IMR-90 (cell line): Measurements from ENCODE around the gene B4GALT1. TPM values are rescaled to one million over a fixed set of nuclear protein-coding genes. Genes with fewer than 3 reads are reported as not detected.

Experiments
- ATAC-seq: fragments of 200-7000 bp; cut with Tn5 transposase; 2 replicates; pipeline ENCODE4 v1.9.1; 2020; ENCODE audit warnings: low read depth, mild to moderate bottlenecking, moderate library complexity
- BruUV-seq: library from RNA; stranded (reverse); fragments of 400-500 nt; replicated peaks from 2 replicates; lab custom pipeline; 2021; lab: Mats Ljungman, UMichigan
- CTCF ChIA-PET: fragments of 300-600 bp; formaldehyde crosslinking; extraction: SDS; loops from one replicate; lab custom pipeline; 2021; ENCODE audit warnings: antibody characterized with exemption; lab: Yijun Ruan, JAX
- POLR2A ChIA-PET: fragments of 300-600 bp; sonication (Branson Sonifier 250); formaldehyde crosslinking; loops from one replicate; lab custom pipeline; 2022; ENCODE audit warnings: antibody characterized with exemption; ENCODE audit not compliant: unreplicated experiment; lab: Charles Lee
- DNase-seq: peaks from one replicate; pipeline ENCODE4 v3.0.0; 2013
- H2AFZ ChIP-seq: replicated peaks from 2 replicates; pipeline ENCODE3; 2013; ENCODE audit warnings: low read length, mild to moderate bottlenecking; ENCODE audit not compliant: poor library complexity
- H2AK5ac ChIP-seq: 2 replicates; pipeline ENCODE4 v1.6.1; 2013; ENCODE audit warnings: low read depth, low read length, inconsistent platforms
- H2AK9ac ChIP-seq: replicated peaks from 2 replicates; pipeline ENCODE3; 2013; ENCODE audit warnings: mild to moderate bottlenecking, low read depth, low read length, moderate library complexity; ENCODE audit not compliant: poor library complexity
- H2BK120ac ChIP-seq: 2 replicates; pipeline ENCODE4 v1.6.1; 2013; ENCODE audit warnings: low read depth, low read length, inconsistent platforms
- H2BK15ac ChIP-seq: 3 replicates; pipeline ENCODE4 v1.6.1; 2013; ENCODE audit warnings: low read depth, low read length, inconsistent platforms
- H2BK20ac ChIP-seq: 2 replicates; pipeline ENCODE4 v1.6.1; 2013; ENCODE audit warnings: low read depth, mild to moderate bottlenecking, inconsistent platforms, low read length, moderate library complexity
- H2BK5ac ChIP-seq: 2 replicates; pipeline ENCODE4 v1.6.1; 2013; ENCODE audit warnings: mild to moderate bottlenecking, low read depth, low read length, inconsistent platforms; ENCODE audit not compliant: poor library complexity, severe bottlenecking
- H3K14ac ChIP-seq: replicated peaks from 2 replicates; pipeline ENCODE4 v1.6.1; 2013; ENCODE audit warnings: low read depth, low read length, inconsistent platforms
- H3K18ac ChIP-seq: 2 replicates; pipeline ENCODE4 v1.6.1; 2013; ENCODE audit warnings: low read depth, low read length, control low read depth
- H3K23ac ChIP-seq: 2 replicates; pipeline ENCODE4 v1.6.1; 2013; ENCODE audit warnings: low read depth, low read length, inconsistent platforms
- H3K27ac ChIP-seq: 2 replicates; pipeline ENCODE4 v1.5.1; 2013; ENCODE audit warnings: mild to moderate bottlenecking, control low read depth, low read length; ENCODE audit not compliant: insufficient read depth
- H3K27me3 ChIP-seq: 2 replicates; pipeline ENCODE4 v1.6.1; 2013; ENCODE audit warnings: low read length; ENCODE audit not compliant: control insufficient read depth, insufficient read depth
- H3K36me3 ChIP-seq: 2 replicates; pipeline ENCODE4 v1.6.1; 2013; ENCODE audit warnings: low read length, mixed read lengths; ENCODE audit not compliant: control insufficient read depth, insufficient read depth
- H3K4ac ChIP-seq: 2 replicates; pipeline ENCODE4 v1.6.1; 2013; ENCODE audit warnings: low read depth, low read length, inconsistent platforms
- H3K4me1 ChIP-seq: 2 replicates; pipeline ENCODE4 v1.6.1; 2013; ENCODE audit warnings: low read length, mixed read lengths; ENCODE audit not compliant: control insufficient read depth, insufficient read depth
- H3K4me2 ChIP-seq: 2 replicates; pipeline ENCODE4 v1.6.1; 2013; ENCODE audit warnings: low read depth, mild to moderate bottlenecking, control low read depth, low read length, moderate library complexity
- H3K4me3 ChIP-seq: 2 replicates; pipeline ENCODE4 v1.5.1; 2013; ENCODE audit warnings: low read depth, mild to moderate bottlenecking, control low read depth, low read length, moderate library complexity; ENCODE audit not compliant: insufficient read depth
- H3K56ac ChIP-seq: 2 replicates; pipeline ENCODE4 v1.6.1; 2013; ENCODE audit warnings: low read length, inconsistent platforms; ENCODE audit not compliant: insufficient read depth; ENCODE audit errors: extremely low read depth
- H3K79me1 ChIP-seq, 2 experiments: 2 replicates each; pipeline ENCODE4 v1.6.1; 2013; ENCODE audit warnings: low read length in 2 of 2, inconsistent platforms in 1 of 2, low read depth in 1 of 2
- H3K9ac ChIP-seq: 2 replicates; pipeline ENCODE4 v1.6.1; 2013; ENCODE audit warnings: low read depth, low read length, control low read depth
- H3K9me1 ChIP-seq: 2 replicates; pipeline ENCODE4 v1.6.1; 2013; ENCODE audit warnings: low read length, inconsistent platforms; ENCODE audit not compliant: insufficient read depth
- H3K9me3 ChIP-seq: 2 replicates; pipeline ENCODE4 v1.6.1; 2013; ENCODE audit warnings: low read length; ENCODE audit not compliant: control insufficient read depth, insufficient read depth
- H4K20me1 ChIP-seq: 2 replicates; pipeline ENCODE4 v1.6.1; 2013; ENCODE audit warnings: low read length, inconsistent platforms; ENCODE audit not compliant: insufficient read depth
- H4K5ac ChIP-seq: 2 replicates; pipeline ENCODE4 v1.6.1; 2013; ENCODE audit warnings: mild to moderate bottlenecking, low read depth, low read length, control low read depth
- H4K8ac ChIP-seq, 2 experiments: 2 replicates each; pipeline ENCODE4 v1.6.1; 2013; ENCODE audit warnings: low read depth in 2 of 2, low read length in 2 of 2, control low read depth in 1 of 2, inconsistent platforms in 1 of 2
- H4K91ac ChIP-seq: 2 replicates; pipeline ENCODE4 v1.6.1; 2013; ENCODE audit warnings: low read depth, low read length, inconsistent platforms; ENCODE audit not compliant: insufficient read depth
- BHLHE40 ChIP-seq: fragments of 150-350 bp; IDR thresholded peaks from 2 replicates; pipeline ENCODE4 v1.6.1; 2016; ENCODE audit warnings: mild to moderate bottlenecking, low read depth, low read length
- CEBPB ChIP-seq: IDR thresholded peaks from 2 replicates; pipeline ENCODE4 v1.6.1; 2012; ENCODE audit warnings: low read depth, low read length, improper control_type of control experiment
- ELK1 ChIP-seq: fragments of 150-350 bp; IDR thresholded peaks from 2 replicates; pipeline ENCODE4 v1.6.1; 2016; ENCODE audit warnings: low read depth, mild to moderate bottlenecking, low read length, moderate library complexity, borderline replicate concordance
- FOS ChIP-seq: fragments of 150-350 bp; IDR thresholded peaks from 2 replicates; pipeline ENCODE4 v1.6.1; 2016; ENCODE audit warnings: low read depth, low read length
- MAFK ChIP-seq: IDR thresholded peaks from 2 replicates; pipeline ENCODE4 v1.6.1; 2012; ENCODE audit warnings: low read depth, low read length, improper control_type of control experiment
- MAZ ChIP-seq: IDR thresholded peaks from 2 replicates; pipeline ENCODE4 v1.6.1; 2012; ENCODE audit warnings: low read depth, mild to moderate bottlenecking, low read length, improper control_type of control experiment, moderate library complexity, borderline replicate concordance
- MXI1 ChIP-seq: IDR thresholded peaks from 2 replicates; pipeline ENCODE4 v1.6.1; 2012; ENCODE audit warnings: low read depth, mild to moderate bottlenecking, low read length, moderate library complexity, borderline replicate concordance
- NFE2L2 ChIP-seq: fragments of 150-350 bp; IDR thresholded peaks from 2 replicates; pipeline ENCODE4 v1.6.1; 2016; ENCODE audit warnings: low read depth, mild to moderate bottlenecking, low read length
- RAD21 ChIP-seq: IDR thresholded peaks from 2 replicates; pipeline ENCODE4 v1.6.1; 2012; ENCODE audit warnings: low read length, improper control_type of control experiment
- RFX5 ChIP-seq: IDR thresholded peaks from 2 replicates; pipeline ENCODE4 v1.8.0; 2012; ENCODE audit warnings: low read depth, mild to moderate bottlenecking, low read length, moderate library complexity
- WGBS, 2 experiments: methylation state at CpG; one replicate each; pipeline versions ENCODE4 v1.1.5 to v1.1.7; 2013; ENCODE audit warnings: missing lambda C conversion rate in 2 of 2; ENCODE audit not compliant: insufficient read length in 1 of 2; ENCODE audit errors: extremely low coverage in 2 of 2; 5-methylcytosine and 5-hydroxymethylcytosine counted together
- dilution Hi-C: fragments of 300-500 bp; cut with HindIII; formaldehyde crosslinking; loops from one replicate; pipeline ENCODE4 v1.14.3; 2018; ENCODE audit warnings: low sequenced_read_pairs; ENCODE audit not compliant: unreplicated experiment
- in situ Hi-C: fragments of 300-500 bp; cut with MboI; formaldehyde crosslinking; loops from 3 replicates; pipeline ENCODE4 v1.14.3; 2019; ENCODE audit warnings: low sequenced_read_pairs, inconsistent platforms, mixed read lengths
- intact Hi-C: fragments of 100-400 bp; cut with micrococcal nuclease; formaldehyde crosslinking; loops from 2 replicates; pipeline ENCODE4 v1.10.0; 2022
- polyA plus RNA-seq, 3 experiments: library from polyadenylated mRNA; depleted of rRNA; stranded (reverse); fragments of >200 nt; gene quantifications; 2 replicates each; pipeline ENCODE4 v1.2.3, GENCODE V29; 2012; ENCODE audit warnings: low replicate concordance in 1 of 3
- total RNA-seq: library from RNA; depleted of rRNA; stranded (reverse); fragments of >200 nt; gene quantifications from 2 replicates; pipeline ENCODE4 v1.2.3, GENCODE V29; 2012

The B4GALT1 gene
- total and polyA plus RNA-seq, 2 of the 4 experiments (the other 2 are of a cell fraction) = 8.8 to 37.8 TPM

- peak overlapping the region; percentile 72 for H2AFZ ChIP-seq
Measured at GRCh38 chr9:33106372-33106771, 60.8 kb downstream of the B4GALT1 start.

More at GRCh38 chr9:33106372-33106771, 60.8 kb downstream of the B4GALT1 start:
- Histone ChIP-seq H3K4ac (peak overlapping the region; percentile 62), H2BK5ac (peak overlapping the region; percentile 73), H3K56ac (no peak overlapping the region), H3K9ac (no peak overlapping the region), H3K14ac (peak overlapping the region; percentile 69), H3K9me3 (no peaks in the 10 kb centered on the region), H4K91ac (peak overlapping the region; percentile 80; the same call in 1 of the 2 replicates), H4K5ac (peak overlapping the region; percentile 87), H4K20me1 (no peaks in the 10 kb centered on the region), H3K18ac (peak overlapping the region; percentile 82), H2AK9ac (peak overlapping the region; percentile 6), H3K36me3 (peaks cover 2% of the 10 kb centered on the region; the same call in 1 of the 2 replicates), H2AK5ac (peak overlapping the region; percentile 73), H2BK120ac (peak overlapping the region; percentile 28), H3K79me1 (peaks cover 0 to 16% of the 10 kb centered on the region in 2 experiments; a peak in 1 of 4 replicates), H3K4me3 (no peak overlapping the region), H2BK15ac (peak overlapping the region; percentile 83; the same call in 2 of the 3 replicates), H3K23ac (peak overlapping the region; percentile 18; the same call in 1 of the 2 replicates), H3K9me1 (peaks cover 29% of the 10 kb centered on the region), H4K8ac (peak overlapping the region; percentile 83 to 88; a peak in 3 of 4 replicates), H3K27me3 (no peaks in the 10 kb centered on the region), H2BK20ac (peak overlapping the region; percentile 68; the same call in 1 of the 2 replicates), H3K4me1 (peaks cover 23% of the 10 kb centered on the region), H3K27ac (no peak overlapping the region), H3K4me2 (no peak overlapping the region)
- in situ Hi-C loops (no loop called here), dilution Hi-C loops (no loop called here), intact Hi-C loops (loop anchor here (2.0 kb wide), 1 partner anchor 26 kb away; no protein-coding TSS in a partner anchor)
- WGBS, 2 experiments = no CpG with 5 or more reads among the region's 4 CpGs
- ChIA-PET POLR2A (no interaction called here), CTCF (interaction anchor here (1.0 kb wide), 1 partner anchor 120 kb away, joined by 4 read pairs; no protein-coding TSS in a partner anchor)
- ATAC-seq = no peak
- TF ChIP-seq MAFK (no peak), FOS (no peak), MXI1 (no peak), NFE2L2 (no peak), CEBPB (no peak), BHLHE40 (no peak), RFX5 (no peak), MAZ (no peak), ELK1 (no peak), RAD21 (no peak)
- no peak for DNase-seq
- no TSS peak for BruUV-seq
